T-helper 1 cell (primary cell): ENCODE results near the gene MCOLN3.
"Not testable (repeated sequence)": the region's sequence is repeated elsewhere in the genome, so short reads cannot be mapped to it uniquely, and the experiment has no call there.

Experiments
- DNase-seq, 5 donors: peaks; one replicate each; pipeline ENCODE4 v3.0.0-alpha.2; 2012 to 2020

The MCOLN3 gene

GRCh38 chr1:84988588-84988987 is 59.7 kb downstream of the MCOLN3 start:
- peak in 1 of 5 donors; percentile 66 for DNase-seq

GRCh38 chr1:84986561-84986960 is 61.7 kb downstream of the MCOLN3 start:
- not testable (repeated sequence) for DNase-seq

- DNase-seq: no peak
Measured at GRCh38 chr1:84985365-84985764, 62.9 kb downstream of the MCOLN3 start.

GRCh38 chr1:84982395-84982794 is 65.9 kb downstream of the MCOLN3 start:
- DNase-seq: no peak

GRCh38 chr1:84975035-84975434 is 73.3 kb downstream of the MCOLN3 start:
- DNase-seq: no peak

GRCh38 chr1:84973498-84974334 is 74.6 kb downstream of the MCOLN3 start:
- no peak for DNase-seq

GRCh38 chr1:84972377-84972987 is 75.8 kb downstream of the MCOLN3 start:
- peak in 1 of 5 donors; percentile 40 for DNase-seq

GRCh38 chr1:84971957-84972356 is 76.3 kb downstream of the MCOLN3 start:
- DNase-seq: peak in 1 of 5 donors; percentile 34

- peak in 1 of 5 donors; percentile 90 for DNase-seq
Measured at GRCh38 chr1:84969489-84970250, 78.6 kb downstream of the MCOLN3 start.

GRCh38 chr1:84968865-84969264 is 79.4 kb downstream of the MCOLN3 start:
- DNase-seq: no peak

GRCh38 chr1:84968101-84968500 is 80.2 kb downstream of the MCOLN3 start:
- DNase-seq: no peak
